OCI-LY3 (cell line): ENCODE data around the gene PTHLH.

ENCODE experiments used
- CTCF ChIP-seq: fragments of 200-600, 300-600 bp; sonication (generic); IDR thresholded peaks from 2 replicates; pipeline ENCODE4 v1.5.1; 2014; ENCODE audit warnings: antibody characterized with exemption, low read length, low read depth
- EZH2phosphoT487 ChIP-seq: fragments of 200-600 bp; shearing (Covaris generic); IDR thresholded peaks from 2 replicates; pipeline ENCODE4 v1.6.1; 2018; ENCODE audit warnings: antibody characterized with exemption, mixed run types, low read depth

- no peak for TF ChIP-seq CTCF
- no peak for TF ChIP-seq EZH2phosphoT487
Measured at GRCh38 chr12:27987331-27987730, 14.8 kb upstream of the PTHLH start.
